GM12864 (cell line): Measurements from ENCODE around the gene TNFSF18.

ENCODE experiments used
- DNase-seq: peaks from one replicate; pipeline ENCODE4 v3.0.0-alpha.2; 2011; ENCODE audit warnings: low read depth
- H3K4me3 ChIP-seq: 2 replicates; pipeline ENCODE4 v1.5.1; 2011; ENCODE audit warnings: mild to moderate bottlenecking, low read depth, low read length, control low read depth
- CTCF ChIP-seq: IDR thresholded peaks from 2 replicates; pipeline ENCODE4 v1.5.1; 2011; ENCODE audit warnings: low read depth, mild to moderate bottlenecking, moderate library complexity, low read length, control low read depth, inconsistent platforms; ENCODE audit errors: missing control alignments

Gene TNFSF18

DNA sequence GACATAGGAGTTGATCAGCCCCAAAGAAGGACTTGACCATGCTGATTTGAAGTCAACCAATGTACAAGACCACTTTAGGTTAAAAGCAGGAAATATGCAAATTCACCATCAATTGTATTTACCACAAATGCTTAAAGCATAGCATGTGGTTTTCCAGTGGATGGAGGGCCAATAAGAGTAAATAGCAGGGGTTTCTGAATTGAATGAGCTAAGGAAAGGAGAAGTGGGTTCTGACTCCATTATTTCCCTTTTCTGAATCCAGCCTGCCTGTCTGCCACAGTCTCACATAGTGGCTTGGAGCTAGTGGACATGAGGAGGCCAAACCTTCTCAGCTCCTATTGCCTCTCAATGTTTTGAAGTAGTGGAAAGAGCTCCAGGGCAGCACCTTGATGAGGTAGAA, 7.2 kb upstream of the TNFSF18 start:
- TF ChIP-seq CTCF: no peak
- no peak for DNase-seq
- no peak overlapping the region for H3K4me3 ChIP-seq

DNA sequence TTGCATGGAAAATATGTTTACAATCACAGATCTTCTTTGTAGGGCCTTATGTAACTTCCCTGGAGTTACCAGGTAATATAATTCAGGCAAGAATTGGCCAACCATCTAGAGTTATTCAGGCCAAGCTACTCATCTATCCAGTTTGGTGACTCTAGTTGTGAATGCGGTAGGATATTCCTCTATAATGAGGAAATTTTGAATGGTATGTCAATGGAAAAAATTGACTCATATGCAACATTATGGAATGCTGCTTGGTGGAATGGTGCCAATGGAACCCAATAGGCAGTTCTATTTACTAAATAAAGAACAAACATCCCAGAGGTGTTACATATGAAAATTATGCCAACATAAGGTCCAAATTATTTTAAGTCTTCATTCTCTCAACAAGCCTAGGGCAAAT, 5.6 kb upstream of the TNFSF18 start:
- TF ChIP-seq CTCF: no peak
- no peak overlapping the region for H3K4me3 ChIP-seq
- DNase-seq: no peak

GRCh38 chr1:173052681-173053196, 2.0 kb upstream of the TNFSF18 start:
- H3K4me3 ChIP-seq: no peak overlapping the region
- no peak for TF ChIP-seq CTCF
- no peak for DNase-seq

DNA sequence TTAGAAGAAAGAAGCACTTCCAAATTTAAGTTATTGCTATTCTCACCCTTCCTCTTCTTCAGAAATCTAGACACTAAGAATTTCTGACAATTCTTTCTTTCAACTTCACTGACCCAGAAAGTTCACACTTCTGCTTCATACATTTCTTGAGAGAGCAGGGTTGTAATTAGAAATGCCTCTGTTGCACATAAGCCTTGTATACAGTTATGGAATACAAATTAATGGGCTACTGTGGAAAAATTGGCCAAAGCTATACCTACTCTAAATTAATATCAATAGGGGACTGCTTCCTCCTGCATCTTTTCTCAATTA, 1.5 kb downstream of the TNFSF18 start:
- no peak for DNase-seq
- H3K4me3 ChIP-seq: no peak overlapping the region
- TF ChIP-seq CTCF: no peak

DNA sequence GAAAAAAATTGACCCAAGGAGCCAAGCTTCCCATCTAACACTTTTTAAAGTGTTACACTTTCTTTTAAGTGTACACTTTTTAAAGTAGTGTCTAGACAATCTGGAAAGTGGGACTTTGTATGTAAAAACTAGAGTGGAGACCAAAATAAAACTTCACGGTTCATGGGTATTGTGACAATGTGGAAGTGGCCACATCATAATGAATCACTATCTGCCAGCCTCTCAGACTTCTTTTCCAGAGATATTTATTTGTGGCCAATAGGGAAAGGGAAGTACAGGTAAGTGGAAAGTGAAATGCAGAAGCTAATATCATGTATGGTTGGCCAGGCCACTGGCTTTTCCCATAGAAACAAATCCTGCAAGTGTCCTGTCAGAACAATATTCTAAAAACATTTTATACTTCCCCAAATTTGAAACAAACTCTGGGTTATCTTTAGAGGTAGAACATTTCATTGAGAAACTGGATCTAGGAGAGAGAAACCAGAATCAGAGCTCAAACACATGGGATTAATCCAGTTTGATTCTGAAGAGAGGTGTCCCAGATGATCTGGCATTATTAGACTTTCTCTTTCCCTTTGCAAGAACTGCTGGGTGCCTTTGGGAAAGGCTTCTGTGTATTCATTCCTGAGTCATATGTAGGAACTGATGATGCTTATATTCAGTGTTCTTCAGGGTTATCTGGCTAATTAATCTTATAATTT, 2.0 kb downstream of the TNFSF18 start:
- no peak for DNase-seq
- no peak overlapping the region for H3K4me3 ChIP-seq

GRCh38 chr1:173044656-173045055, 6.1 kb downstream of the TNFSF18 start:
- DNase-seq: no peak
- H3K4me3 ChIP-seq: no peak overlapping the region
- TF ChIP-seq CTCF: no peak

More for the DNA sequence above, 2.0 kb downstream of the TNFSF18 start:
- TF ChIP-seq CTCF: no peak

DNA sequence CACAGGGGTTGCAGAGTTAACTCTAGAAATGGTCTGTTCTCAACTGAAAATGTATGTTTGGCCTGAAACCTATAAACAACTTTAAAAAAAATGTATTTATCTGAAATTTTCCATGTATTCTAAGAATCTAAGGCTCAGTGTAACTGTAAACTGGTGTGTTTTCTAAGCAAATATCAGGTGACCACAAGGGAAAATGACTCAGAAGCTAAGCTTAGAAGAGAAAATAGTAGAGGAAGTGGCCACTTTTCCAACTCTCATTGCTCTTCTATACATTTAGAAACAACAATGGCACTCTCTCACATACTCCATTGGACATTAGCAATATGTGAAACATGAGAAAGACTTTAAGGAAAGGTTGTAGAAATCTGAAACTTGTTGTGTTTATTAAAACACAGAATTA, 7.5 kb downstream of the TNFSF18 start:
- H3K4me3 ChIP-seq: no peak overlapping the region
- no peak for TF ChIP-seq CTCF
- DNase-seq: no peak
